ENCODE data around the gene INAVA. TPM values are rescaled to one million over a fixed set of nuclear protein-coding genes. Genes with fewer than 3 reads are reported as not detected.

Gene INAVA
- total RNA-seq, 2 donors from 2014 or later = 59.5 to 61.5 TPM

- Mint-ChIP-seq H3K27me3 (ENCODE audit: insufficient read depth) (no peaks in the 10 kb centered on the region), H3K4me3 (no peak overlapping the region), H3K36me3 (ENCODE audit: low read depth) (no peaks in the 10 kb centered on the region)
Observed at GRCh38 chr1:200938955-200939354, 44.3 kb downstream of the INAVA start.

GRCh38 chr1:200945111-200945510, 50.4 kb downstream of the INAVA start:
- no peak overlapping the region for H3K9ac ChIP-seq (ENCODE audit: extremely low read depth, low read length, poor library complexity, severe bottlenecking)
- no peak overlapping the region for H3K4me3 Mint-ChIP-seq
- no peaks in the 10 kb centered on the region for H3K27me3 ChIP-seq (ENCODE audit: control insufficient read depth, insufficient read depth, low read length, poor library complexity, severe bottlenecking)
- H3K4me1 ChIP-seq (ENCODE audit: control insufficient read depth, insufficient read depth, low read length) = no peaks in the 10 kb centered on the region
- peaks cover 12% of the 10 kb centered on the region for H3K9me3 ChIP-seq (ENCODE audit: control insufficient read depth, low read length)
- H3K36me3 Mint-ChIP-seq (ENCODE audit: low read depth) = peaks cover 5% of the 10 kb centered on the region
- no peaks in the 10 kb centered on the region for H3K27me3 Mint-ChIP-seq (ENCODE audit: insufficient read depth)
- no peak overlapping the region for H3K27ac Mint-ChIP-seq
- 60 to 78% methylated on average over 1 to 2 of the region's 3 CpGs for WGBS, 2 experiments (ENCODE audit: insufficient coverage in 1 of 2, insufficient read length in 1 of 2)
- no peak overlapping the region for H3K4me3 ChIP-seq (ENCODE audit: low read length)
- no peaks in the 10 kb centered on the region for H3K36me3 ChIP-seq (ENCODE audit: control insufficient read depth, insufficient read depth, low read length)
- peak; percentile 26 for DNase-seq
- no peak for TF ChIP-seq CTCF (conservative IDR thresholded peaks at IDR 0.05)
- H3K4me1 Mint-ChIP-seq = no peaks in the 10 kb centered on the region
- peaks cover 32% of the 10 kb centered on the region for H3K9me3 Mint-ChIP-seq
- H3K27ac ChIP-seq (ENCODE audit: low read depth, low read length) = no peak overlapping the region

More at GRCh38 chr1:200938955-200939354, 44.3 kb downstream of the INAVA start:
- H3K36me3 ChIP-seq (ENCODE audit: control insufficient read depth, insufficient read depth, low read length) = no peaks in the 10 kb centered on the region
- no peak overlapping the region for H3K9ac ChIP-seq (ENCODE audit: extremely low read depth, low read length, poor library complexity, severe bottlenecking)
- H3K27me3 ChIP-seq (ENCODE audit: control insufficient read depth, insufficient read depth, low read length, poor library complexity, severe bottlenecking) = no peaks in the 10 kb centered on the region
- H3K4me1 ChIP-seq (ENCODE audit: control insufficient read depth, insufficient read depth, low read length) = no peaks in the 10 kb centered on the region
- Mint-ChIP-seq H3K4me1 (no peaks in the 10 kb centered on the region), H3K9me3 (peaks cover 4% of the 10 kb centered on the region), H3K27ac (no peak overlapping the region)
- no peaks in the 10 kb centered on the region for H3K9me3 ChIP-seq (ENCODE audit: control insufficient read depth, low read length)
- no peak overlapping the region for H3K27ac ChIP-seq (ENCODE audit: low read depth, low read length)
- DNase-seq = peak; percentile 12
- 78 to 100% methylated on average over 1 to 4 of the region's 4 CpGs for WGBS, 2 experiments (ENCODE audit: insufficient coverage in 1 of 2, insufficient read length in 1 of 2)
- TF ChIP-seq CTCF (conservative IDR thresholded peaks at IDR 0.05) = no peak
- H3K4me3 ChIP-seq (ENCODE audit: low read length) = no peak overlapping the region

- no peak for DNase-seq
- TF ChIP-seq CTCF (conservative IDR thresholded peaks at IDR 0.05) = no peak
- H3K4me1 Mint-ChIP-seq = no peaks in the 10 kb centered on the region
- WGBS, 2 experiments (ENCODE audit: insufficient coverage in 1 of 2, insufficient read length in 1 of 2) = 90 to 93% methylated on average over 2 of the region's 3 CpGs
- H3K9ac ChIP-seq (ENCODE audit: extremely low read depth, low read length, poor library complexity, severe bottlenecking) = no peak overlapping the region
- peaks cover 5% of the 10 kb centered on the region for H3K36me3 Mint-ChIP-seq (ENCODE audit: low read depth)
- H3K27me3 Mint-ChIP-seq (ENCODE audit: insufficient read depth) = no peaks in the 10 kb centered on the region
- H3K4me1 ChIP-seq (ENCODE audit: control insufficient read depth, insufficient read depth, low read length) = no peaks in the 10 kb centered on the region
- H3K9me3 Mint-ChIP-seq = peaks cover 29% of the 10 kb centered on the region
- H3K9me3 ChIP-seq (ENCODE audit: control insufficient read depth, low read length) = peaks cover 12% of the 10 kb centered on the region
- H3K4me3 Mint-ChIP-seq = no peak overlapping the region
- no peak overlapping the region for H3K4me3 ChIP-seq (ENCODE audit: low read length)
- H3K27me3 ChIP-seq (ENCODE audit: control insufficient read depth, insufficient read depth, low read length, poor library complexity, severe bottlenecking) = no peaks in the 10 kb centered on the region
- no peaks in the 10 kb centered on the region for H3K36me3 ChIP-seq (ENCODE audit: control insufficient read depth, insufficient read depth, low read length)
- H3K27ac ChIP-seq (ENCODE audit: low read depth, low read length) = no peak overlapping the region
- no peak overlapping the region for H3K27ac Mint-ChIP-seq
Observed at GRCh38 chr1:200947059-200947566, 52.4 kb downstream of the INAVA start.

All from endodermal cell (in vitro differentiated cells).